Fibroblast of mammary gland (primary cell): Measurements from ENCODE around the gene FAF2.
A peak's percentile ranks its signal among the peaks of the same experiment; 100 is the strongest.

Experiments used
- DNase-seq: peaks from one replicate; pipeline ENCODE4 v3.0.0-alpha.2; 2010; ENCODE audit warnings: low read depth
- H3K4me3 ChIP-seq: 2 replicates; pipeline ENCODE4 v1.5.1; 2011; ENCODE audit warnings: low read depth, mild to moderate bottlenecking, low read length, moderate library complexity; ENCODE audit not compliant: control insufficient read depth
- CTCF ChIP-seq: conservative IDR thresholded peaks from 2 replicates; pipeline ENCODE4 v1.5.1; 2011; ENCODE audit warnings: low read depth, low read length, inconsistent platforms; ENCODE audit not compliant: control insufficient read depth, insufficient read depth

The FAF2 gene

GRCh38 chr5:176500511-176500910 lies 52.3 kb downstream of the FAF2 start:
- no peak overlapping the region for H3K4me3 ChIP-seq
- no peak for TF ChIP-seq CTCF
- peak; percentile 46 for DNase-seq

DNA sequence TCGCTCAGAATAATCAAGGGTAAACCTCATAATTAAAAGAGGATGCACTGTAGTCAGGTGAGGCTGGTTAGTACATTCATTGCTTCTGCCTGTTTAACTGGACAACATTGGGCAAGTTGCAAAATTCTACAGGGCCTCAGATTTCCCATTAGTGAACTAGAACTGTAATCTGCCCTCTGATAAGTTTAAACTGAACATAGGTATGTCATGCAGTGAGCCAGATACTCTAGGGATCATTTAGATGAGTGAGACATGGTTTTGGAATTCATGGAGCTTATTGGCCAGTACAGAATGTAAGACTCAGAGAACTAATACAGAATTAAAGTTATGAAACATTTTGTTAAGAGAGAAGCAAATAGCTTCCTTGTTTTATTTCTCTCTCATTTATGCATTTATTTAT lies 53.1 kb downstream of the FAF2 start:
- TF ChIP-seq CTCF, result no peak
- no peak overlapping the region for H3K4me3 ChIP-seq
- peak; percentile 88 for DNase-seq

GRCh38 chr5:176503496-176503895 lies 55.3 kb downstream of the FAF2 start:
- DNase-seq, result no peak
- no peak for TF ChIP-seq CTCF
- no peak overlapping the region for H3K4me3 ChIP-seq

DNA sequence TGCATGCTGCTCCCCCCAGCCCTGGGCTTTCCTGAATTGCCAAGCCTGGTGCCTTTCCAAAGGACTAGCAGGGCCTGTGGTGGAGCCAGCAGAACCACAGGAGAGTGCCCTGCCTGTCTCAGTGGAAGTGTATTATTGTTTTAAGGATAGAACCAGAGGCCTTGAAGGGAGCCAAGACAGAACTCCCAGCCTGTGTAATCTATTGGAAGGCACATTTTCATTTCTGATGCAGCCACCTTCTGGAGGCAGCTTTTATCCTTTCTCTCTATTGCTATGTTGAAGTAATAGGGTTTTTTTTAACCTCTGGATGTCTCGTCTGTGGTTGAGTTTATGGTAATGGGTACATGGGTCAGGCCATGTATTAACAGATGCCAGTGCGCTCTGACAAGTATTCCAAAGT lies 59.7 kb downstream of the FAF2 start:
- TF ChIP-seq CTCF, result no peak
- no peak overlapping the region for H3K4me3 ChIP-seq
- DNase-seq, result no peak

GRCh38 chr5:176508603-176509002 lies 60.4 kb downstream of the FAF2 start:
- no peak for DNase-seq
- H3K4me3 ChIP-seq, result no peak overlapping the region
- no peak for TF ChIP-seq CTCF

DNA sequence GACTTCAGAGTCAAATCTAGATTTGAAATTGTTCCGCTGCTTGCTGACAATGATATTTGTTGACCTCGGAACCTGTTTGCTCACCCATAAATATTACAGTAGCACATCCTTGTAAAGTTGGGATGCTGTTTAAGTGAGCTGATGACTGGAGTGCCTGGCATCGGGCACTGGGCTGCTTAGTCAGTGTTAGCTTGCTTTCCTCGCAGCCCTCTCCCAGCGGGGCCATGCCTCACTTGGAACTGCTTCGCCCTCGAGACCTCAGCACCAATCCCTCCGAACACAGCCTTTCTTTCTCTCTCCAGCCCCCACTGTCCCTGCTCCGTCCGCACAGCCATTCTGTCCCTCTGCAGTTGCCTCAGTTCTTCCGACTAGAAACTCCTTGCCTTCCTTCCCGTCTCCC lies 65.6 kb downstream of the FAF2 start:
- H3K4me3 ChIP-seq, result no peak overlapping the region

More for the DNA sequence above, 65.6 kb downstream of the FAF2 start:
- no peak for TF ChIP-seq CTCF
- no peak for DNase-seq
